Measurements from ENCODE around the gene C2CD4C. TPM values are rescaled to one million over a fixed set of nuclear protein-coding genes. Genes with fewer than 3 reads are reported as not detected.
A peak's percentile ranks its signal among the peaks of the same experiment; 100 is the strongest.

The C2CD4C gene
- total RNA-seq, 1 experiment from 2014 or later = 14.6 TPM

DNA sequence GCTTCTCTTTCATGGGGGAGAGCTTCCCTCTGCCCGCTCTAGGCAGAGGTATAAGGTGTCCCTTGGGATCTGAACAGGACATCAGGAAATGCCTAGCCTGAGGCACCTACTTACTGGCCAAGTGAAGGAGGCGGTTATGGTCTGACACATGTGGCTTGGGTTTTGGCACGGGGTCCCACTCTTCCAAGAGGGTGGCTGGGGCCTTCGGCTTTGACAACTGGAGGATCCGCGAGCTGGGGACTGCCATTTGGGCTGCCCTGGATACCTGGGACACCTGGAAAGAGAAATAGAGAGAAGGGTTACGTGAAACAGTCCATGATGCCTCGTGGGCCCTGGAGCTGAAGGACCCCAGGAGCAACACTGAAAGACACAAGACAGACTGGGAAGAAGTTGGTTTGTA is 42.0 kb downstream of the C2CD4C start:
- no peak overlapping the region for H3K27ac ChIP-seq (ENCODE audit: insufficient read length, low read depth, low read length)
- no peak overlapping the region for H3T11ph ChIP-seq (ENCODE audit: low read length)
- TF ChIP-seq, protein P1, sequence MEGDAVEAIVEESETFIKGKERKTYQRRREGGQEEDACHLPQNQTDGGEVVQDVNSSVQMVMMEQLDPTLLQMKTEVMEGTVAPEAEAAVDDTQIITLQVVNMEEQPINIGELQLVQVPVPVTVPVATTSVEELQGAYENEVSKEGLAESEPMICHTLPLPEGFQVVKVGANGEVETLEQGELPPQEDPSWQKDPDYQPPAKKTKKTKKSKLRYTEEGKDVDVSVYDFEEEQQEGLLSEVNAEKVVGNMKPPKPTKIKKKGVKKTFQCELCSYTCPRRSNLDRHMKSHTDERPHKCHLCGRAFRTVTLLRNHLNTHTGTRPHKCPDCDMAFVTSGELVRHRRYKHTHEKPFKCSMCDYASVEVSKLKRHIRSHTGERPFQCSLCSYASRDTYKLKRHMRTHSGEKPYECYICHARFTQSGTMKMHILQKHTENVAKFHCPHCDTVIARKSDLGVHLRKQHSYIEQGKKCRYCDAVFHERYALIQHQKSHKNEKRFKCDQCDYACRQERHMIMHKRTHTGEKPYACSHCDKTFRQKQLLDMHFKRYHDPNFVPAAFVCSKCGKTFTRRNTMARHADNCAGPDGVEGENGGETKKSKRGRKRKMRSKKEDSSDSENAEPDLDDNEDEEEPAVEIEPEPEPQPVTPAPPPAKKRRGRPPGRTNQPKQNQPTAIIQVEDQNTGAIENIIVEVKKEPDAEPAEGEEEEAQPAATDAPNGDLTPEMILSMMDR (conservative IDR thresholded peaks at IDR 0.05) = no peak
- no peak overlapping the region for H2BK15ac ChIP-seq (ENCODE audit: low read depth, low read length)
- no peak overlapping the region for H4K91ac ChIP-seq (ENCODE audit: insufficient read length, low read depth, low read length)
- H3K4ac ChIP-seq (ENCODE audit: low read depth, low read length) = no peak overlapping the region
- no peak overlapping the region for H3K56ac ChIP-seq (ENCODE audit: insufficient read length, low read depth, low read length)
- H2BK120ac ChIP-seq (ENCODE audit: low read depth, low read length, poor library complexity, severe bottlenecking) = no peak overlapping the region
- peaks cover 0 to 7% of the 10 kb centered on the region in 2 experiments; a peak in 1 of 4 replicates for H3K4me1 Mint-ChIP-seq
- no peaks in the 10 kb centered on the region for H3K9me3 ChIP-seq (ENCODE audit: control insufficient read depth, low read depth, low read length)
- H3K18ac ChIP-seq (ENCODE audit: insufficient read length, low read depth, low read length) = no peak overlapping the region
- H3K9me3 Mint-ChIP-seq = peaks cover 6 to 10% of the 10 kb centered on the region in 2 experiments; a peak in 3 of 5 replicates
- peak; percentile 11 for DNase-seq
- no peak overlapping the region for H4K8ac ChIP-seq (replicated peaks; ENCODE audit: insufficient read length, low read depth, low read length)
- no peaks in the 10 kb centered on the region for H3K79me1 ChIP-seq (ENCODE audit: insufficient read depth, low read depth, low read length, poor library complexity, severe bottlenecking)
- no peaks in the 10 kb centered on the region for H3K4me1 ChIP-seq (ENCODE audit: insufficient read depth, low read length)
- H3K27me3 Mint-ChIP-seq (ENCODE audit: low read depth) = peaks cover 26% of the 10 kb centered on the region
- no peak overlapping the region for H3K27ac Mint-ChIP-seq
- H3K9ac ChIP-seq (ENCODE audit: extremely low read depth, insufficient read length, low read length) = no peak overlapping the region
- no peak overlapping the region for H2AK5ac ChIP-seq (ENCODE audit: insufficient read length, low read length)
- H3K23ac ChIP-seq (ENCODE audit: insufficient read length, low read depth, low read length) = no peak overlapping the region
- no peak overlapping the region for H3K4me2 ChIP-seq (ENCODE audit: insufficient read depth, insufficient read length, low read length)
- H4K20me1 ChIP-seq (ENCODE audit: control insufficient read depth, insufficient read depth, insufficient read length) = no peaks in the 10 kb centered on the region
- H2BK12ac ChIP-seq (ENCODE audit: insufficient read length, low read depth, low read length) = no peak overlapping the region
- H2AFZ ChIP-seq (ENCODE audit: low read length) = no peak overlapping the region
- H2BK20ac ChIP-seq (ENCODE audit: low read depth, low read length, poor library complexity, severe bottlenecking) = no peak overlapping the region
- no peak overlapping the region for H3K14ac ChIP-seq (ENCODE audit: insufficient read depth, low read length)
- no peaks in the 10 kb centered on the region for H3K23me2 ChIP-seq (ENCODE audit: insufficient read length, low read depth, low read length, poor library complexity, severe bottlenecking)
- WGBS (ENCODE audit: extremely low coverage, insufficient read length, low lambda C conversion rate) = no CpG with 5 or more reads among the region's 8 CpGs
- no peaks in the 10 kb centered on the region; the same call in 1 of the 2 replicates for H3K27me3 ChIP-seq (ENCODE audit: insufficient read depth, low read length)
- H3K36me3 Mint-ChIP-seq (ENCODE audit: insufficient read depth in 1 of 3, low read depth in 3 of 3) = peaks cover 0 to 4% (median 3%) of the 10 kb centered on the region in 3 experiments; a peak in 4 of 7 replicates
- no peak overlapping the region for H2BK5ac ChIP-seq (ENCODE audit: insufficient read length, low read length)
- no peaks in the 10 kb centered on the region for H3K79me2 ChIP-seq (ENCODE audit: insufficient read depth, low read length)
- H3K4me3 Mint-ChIP-seq = no peak overlapping the region
- no peak overlapping the region for H4K5ac ChIP-seq (ENCODE audit: insufficient read length, low read depth, low read length)
